Stimulated activated naive CD4-positive, alpha-beta T cell (primary cell): Measurements from ENCODE around the gene MAP6.
A peak's percentile ranks its signal among the peaks of the same experiment; 100 is the strongest.
"Not testable (repeated sequence)": the region's sequence is repeated elsewhere in the genome, so short reads cannot be mapped to it uniquely, and the experiment has no call there.

ENCODE experiments used
- DNase-seq, 6 experiments: peaks; one replicate each; lab custom pipeline; 2025; lab: John Stamatoyannopoulos, UW

The MAP6 gene

DNA sequence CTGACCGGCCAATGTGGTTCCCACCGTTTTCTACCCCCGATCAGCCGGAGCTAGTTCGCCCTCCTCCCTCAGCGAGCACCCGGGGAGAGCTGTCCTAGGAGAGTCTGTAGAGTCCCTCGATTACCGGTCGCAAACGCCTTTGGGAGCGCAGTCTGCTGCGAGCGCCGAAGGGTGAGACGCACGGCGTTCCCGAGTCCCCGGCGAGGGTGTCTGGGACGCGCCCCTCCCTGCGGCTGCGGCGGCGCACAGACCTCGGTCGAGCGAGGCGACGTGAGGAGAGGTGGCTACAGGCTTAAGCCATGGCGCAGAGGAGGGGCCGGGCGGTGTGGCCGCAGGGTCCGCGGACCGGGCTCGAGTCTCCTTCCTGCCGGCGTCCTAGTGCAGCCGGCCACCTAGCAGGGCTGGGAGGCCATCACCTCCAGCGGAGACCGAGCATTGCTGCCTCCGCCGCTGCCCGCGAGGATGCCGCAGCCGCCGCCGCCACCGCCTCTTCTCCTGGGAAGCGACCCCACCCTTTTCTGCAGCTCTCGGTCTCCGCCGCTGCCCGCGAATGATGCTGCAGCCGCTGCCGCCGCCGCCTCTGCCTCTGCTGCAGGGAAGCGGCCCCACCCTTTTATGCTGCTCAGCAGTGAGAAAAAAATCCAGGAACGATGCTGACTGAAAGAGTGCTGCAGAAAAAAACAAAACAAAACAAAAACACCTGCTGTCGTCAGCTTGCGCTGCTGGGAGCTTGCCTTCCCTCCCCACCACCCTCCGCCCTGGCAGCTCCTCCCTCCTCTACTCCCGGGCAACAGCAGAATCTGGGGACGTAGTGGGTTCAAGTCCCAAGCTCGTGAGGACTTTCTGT is at the start of gene MAP6:
MAP6 (minus strand) TSS at position 588 of the 847 bp plus-strand sequence. CDS start 669 bp downstream, outside the sequence.
- DNase-seq = no peak

DNA sequence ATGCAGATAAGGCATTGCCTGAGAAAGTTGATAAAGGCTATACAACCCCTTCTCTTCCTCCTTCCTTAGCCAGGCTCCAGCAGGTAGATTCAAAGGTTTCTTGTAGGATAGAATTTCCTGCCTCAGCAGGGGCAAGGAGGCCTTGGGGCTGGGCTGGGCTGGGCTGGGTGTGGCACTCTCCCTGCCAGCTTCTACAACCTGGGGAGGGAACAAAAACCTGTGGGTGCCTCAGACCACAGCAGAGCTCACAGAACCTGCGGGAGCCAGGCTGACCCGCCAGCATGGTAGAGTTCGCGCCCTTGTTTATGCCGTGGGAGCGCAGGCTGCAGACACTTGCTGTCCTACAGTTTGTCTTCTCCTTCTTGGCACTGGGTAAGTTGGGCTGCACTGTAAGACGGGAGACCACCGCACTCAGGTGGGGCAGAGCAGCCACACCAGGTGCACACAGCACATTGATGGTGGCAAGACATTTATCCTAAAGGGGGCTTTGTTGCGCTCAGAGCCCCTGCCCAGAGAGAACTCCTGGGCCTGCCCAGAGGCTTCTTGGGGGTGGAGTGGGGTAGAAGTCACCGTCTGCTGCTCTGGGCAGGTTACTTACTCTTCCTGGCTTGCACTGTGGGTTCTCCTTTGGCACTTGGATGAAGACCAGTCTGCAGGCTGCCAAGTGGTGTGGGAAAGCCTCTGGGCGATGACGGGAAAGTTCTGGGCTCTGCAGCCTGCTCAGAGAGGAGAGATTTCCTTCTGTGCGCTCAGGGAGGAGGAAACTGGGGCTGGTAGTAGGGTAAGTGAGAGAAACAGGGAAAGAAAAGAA is 49.0 kb upstream of the MAP6 start, which contains the start of gene MOGAT2:
MOGAT2 (plus strand) TSS at position 231 of the 811 bp plus-strand sequence; CDS start at position 282, 51 bp downstream.
- no peak for DNase-seq

- no peak for DNase-seq
Measured at GRCh38 chr11:75716659-75717058, 47.8 kb upstream of the MAP6 start.

GRCh38 chr11:75715688-75716087 is 46.9 kb upstream of the MAP6 start:
- DNase-seq = no peak

- DNase-seq = no peak
Measured at GRCh38 chr11:75714211-75714610, 45.4 kb upstream of the MAP6 start.

GRCh38 chr11:75706260-75706729 is 37.5 kb upstream of the MAP6 start:
- DNase-seq = peak; percentile 24 to 71 (median 36)

DNA sequence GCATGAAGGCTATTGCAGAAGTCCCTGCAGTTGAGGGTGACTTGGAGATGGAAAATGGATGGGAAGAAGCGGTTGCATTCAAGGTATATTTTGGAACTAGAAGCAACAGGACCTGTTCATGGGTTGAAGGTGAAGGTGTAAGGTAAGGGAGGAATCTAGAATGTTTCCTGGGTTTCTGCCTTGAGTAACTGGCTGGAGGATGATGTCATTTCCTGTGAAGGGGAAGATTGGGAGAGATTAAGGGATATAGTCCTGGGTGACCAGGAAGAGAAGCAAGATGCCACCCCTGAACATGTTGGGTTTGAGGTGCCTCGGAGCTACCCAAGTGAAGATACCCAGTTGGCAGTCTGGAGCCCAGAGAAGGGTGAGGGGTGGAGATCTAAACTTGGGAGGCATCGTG is 36.7 kb upstream of the MAP6 start:
- no peak for DNase-seq

DNA sequence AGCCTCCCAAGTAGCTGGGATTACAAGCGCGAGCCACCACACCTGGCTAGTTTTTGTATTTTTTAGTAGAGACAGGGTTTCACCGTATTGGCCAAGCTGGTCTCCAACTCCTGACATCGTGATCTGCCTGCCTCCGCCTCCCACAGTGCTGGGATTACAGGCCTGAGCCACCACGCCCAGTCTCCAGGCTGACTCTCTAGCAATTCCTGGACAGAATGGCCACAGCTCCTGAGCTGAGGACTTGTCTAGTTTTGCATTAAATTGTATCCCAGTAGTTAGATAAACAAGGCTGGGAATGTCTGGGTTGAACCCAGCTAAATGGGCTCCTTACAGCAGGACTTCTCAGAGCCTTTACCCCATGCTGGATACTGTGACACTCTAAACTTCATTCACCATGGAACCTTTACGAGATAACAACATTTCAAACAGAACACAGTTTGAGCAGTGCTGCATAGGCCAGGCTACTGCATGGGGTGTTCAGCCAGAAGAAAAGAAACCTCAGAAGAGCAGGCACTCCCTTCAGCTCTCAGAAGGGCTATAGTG is 34.9 kb upstream of the MAP6 start:
- DNase-seq = no peak

GRCh38 chr11:75700940-75701339 is 32.1 kb upstream of the MAP6 start:
- no peak for DNase-seq

DNA sequence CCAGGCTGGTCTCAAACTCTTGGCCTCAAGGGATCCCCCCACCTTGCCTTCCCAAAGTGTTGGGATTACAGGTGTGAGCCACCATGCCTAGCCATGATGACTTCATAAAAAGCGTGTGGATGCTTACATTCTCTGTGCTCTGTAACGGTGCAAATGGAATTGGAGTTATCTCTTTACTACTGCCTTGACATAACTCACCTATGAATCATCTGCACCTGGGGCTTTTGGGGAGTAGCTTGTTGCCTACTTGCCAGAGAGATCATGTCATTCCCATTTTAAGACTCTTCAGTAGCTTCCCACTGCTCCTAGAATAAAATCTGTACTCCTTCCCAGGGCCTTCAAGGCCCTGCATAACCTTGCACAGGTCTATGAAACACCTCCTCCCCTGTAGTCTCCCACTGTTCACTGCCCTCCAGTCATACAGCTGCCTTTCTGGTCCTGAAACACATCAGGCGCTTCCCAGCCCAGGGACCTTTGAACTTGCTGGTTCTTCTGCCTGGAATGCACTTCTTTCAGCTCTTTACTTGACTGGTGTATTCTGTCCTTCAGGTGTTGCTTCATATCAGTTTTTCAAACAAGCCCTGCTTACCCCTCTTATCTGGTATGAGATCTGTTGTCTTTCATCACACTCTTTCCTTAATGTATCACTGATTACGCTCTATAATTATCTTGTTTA is 29.2 kb upstream of the MAP6 start:
- DNase-seq = no peak

DNA sequence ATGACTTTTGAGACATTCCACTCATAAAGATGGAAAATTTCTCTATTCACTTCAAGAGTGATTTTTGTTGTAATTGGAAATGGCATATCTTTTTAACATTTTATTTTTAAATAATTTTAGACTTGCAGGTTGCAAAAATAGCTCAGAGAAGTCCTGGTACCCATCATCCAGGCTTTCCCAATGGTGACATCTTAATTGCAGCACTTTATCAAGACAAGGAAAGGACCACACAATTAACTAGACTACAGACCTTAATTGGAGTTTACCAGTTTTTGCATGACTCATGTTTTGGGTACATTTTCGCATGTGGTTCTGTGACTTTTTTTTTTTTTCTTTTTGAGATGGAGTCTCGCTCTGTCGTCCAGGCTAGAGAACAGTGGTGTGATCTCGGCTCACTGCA is 23.0 kb upstream of the MAP6 start:
- no peak for DNase-seq

DNA sequence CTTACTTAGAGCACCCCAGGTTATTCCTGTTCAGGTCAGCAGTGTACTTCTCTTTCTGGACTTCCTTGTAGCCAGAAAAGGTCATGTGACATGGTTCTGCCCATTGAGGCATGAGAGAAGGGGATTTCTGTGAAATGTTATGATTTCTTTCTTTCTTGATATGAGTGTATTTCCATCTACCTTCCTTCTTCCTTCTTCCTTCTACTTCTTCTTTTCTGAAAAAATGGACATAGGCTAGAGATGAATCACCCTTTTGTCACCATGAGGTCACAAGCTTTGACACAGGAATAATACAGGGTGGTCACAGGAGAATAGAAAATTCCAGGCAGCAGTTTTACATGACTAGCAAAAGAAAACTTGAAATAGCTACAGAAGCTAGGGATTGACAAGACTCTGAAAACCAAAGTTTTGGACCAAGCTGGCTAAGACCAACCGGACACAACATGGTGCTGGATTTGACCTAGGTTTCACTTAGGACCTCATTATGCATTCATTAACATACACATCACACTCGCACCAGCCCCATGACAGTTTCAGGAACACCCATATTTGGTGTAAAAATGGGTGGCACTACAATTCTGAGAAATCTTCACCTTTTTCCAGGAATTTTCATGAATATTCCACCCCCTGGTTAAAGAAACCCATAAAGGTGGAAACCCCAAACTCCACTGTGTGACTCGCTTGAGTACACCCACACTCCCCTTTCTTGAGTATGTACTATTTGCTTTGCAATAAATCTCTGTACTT is 21.2 kb upstream of the MAP6 start:
- no peak for DNase-seq

- DNase-seq = not testable (repeated sequence)
Measured at GRCh38 chr11:75683856-75684255, 15.0 kb upstream of the MAP6 start.

DNA sequence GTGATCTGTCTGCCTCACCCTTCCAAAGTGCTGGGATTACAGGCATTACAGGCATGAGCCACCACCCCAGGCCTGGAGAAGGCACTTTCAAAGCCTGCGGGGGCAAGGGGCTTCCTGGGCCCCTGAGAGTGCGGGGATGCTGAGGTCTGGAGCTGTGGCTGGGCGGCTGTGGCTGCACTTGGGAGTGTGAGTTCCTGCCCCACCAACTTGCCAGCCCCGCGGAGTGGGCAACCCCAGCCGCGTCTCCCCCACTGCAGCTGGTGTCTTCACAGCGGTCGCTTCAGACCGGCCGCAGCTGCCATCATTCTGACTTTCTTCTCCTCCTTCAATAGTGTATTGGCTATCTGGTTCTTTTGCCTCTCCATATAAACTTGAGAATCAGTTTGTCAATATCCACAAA is 10.7 kb upstream of the MAP6 start:
- no peak for DNase-seq

DNA sequence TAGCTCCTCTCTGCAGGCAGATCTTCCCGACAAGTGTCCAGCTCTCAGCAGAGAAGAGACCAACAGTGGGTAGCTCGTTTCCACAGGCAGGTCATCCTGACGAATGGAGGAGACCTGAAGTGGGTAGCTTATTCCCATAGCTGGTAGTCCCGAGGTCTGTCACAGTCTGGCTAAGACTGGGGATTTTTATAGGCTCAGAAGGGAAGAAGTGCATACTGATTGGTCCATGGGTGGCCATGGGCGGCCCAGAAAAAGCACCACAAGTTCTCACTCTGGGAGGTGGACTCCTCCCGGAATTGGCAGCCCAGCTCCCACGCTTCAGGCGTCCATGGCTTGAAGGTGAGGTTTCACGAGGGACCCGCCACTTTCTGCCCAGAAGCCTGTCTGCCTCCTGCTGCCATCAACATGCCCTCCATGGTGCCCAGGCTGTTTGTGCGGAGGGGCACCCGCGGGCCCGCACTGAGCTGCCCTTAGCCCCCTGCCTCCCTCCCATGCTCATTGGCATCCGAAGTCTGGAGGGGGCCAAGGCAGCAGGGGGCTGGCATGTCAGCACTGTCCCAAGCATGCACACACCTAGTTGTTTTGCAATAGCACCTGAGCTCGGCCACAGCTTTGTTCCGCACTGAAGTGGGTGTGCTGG is 9.9 kb upstream of the MAP6 start:
- no peak for DNase-seq

- DNase-seq = no peak
Measured at GRCh38 chr11:75677909-75678308, 9.1 kb upstream of the MAP6 start.

DNA sequence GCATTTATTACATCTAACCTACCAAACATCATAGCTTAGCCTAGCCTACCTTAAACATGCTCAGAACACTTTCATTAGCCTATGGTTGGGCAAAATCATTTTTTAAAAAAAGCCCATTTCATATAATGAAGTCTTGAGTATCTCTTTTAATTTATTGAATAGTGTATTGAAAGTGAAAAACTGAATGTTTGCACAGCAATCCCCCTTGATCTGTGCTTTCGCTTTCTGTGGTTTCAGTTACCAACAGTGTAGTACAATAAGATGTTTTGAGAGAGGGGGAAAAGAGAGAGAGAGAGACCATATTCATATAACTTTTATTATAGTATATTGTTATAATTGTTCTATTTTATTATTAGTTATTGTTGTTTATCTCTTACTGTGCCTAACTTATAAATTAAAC is 8.4 kb upstream of the MAP6 start:
- DNase-seq = no peak

DNA sequence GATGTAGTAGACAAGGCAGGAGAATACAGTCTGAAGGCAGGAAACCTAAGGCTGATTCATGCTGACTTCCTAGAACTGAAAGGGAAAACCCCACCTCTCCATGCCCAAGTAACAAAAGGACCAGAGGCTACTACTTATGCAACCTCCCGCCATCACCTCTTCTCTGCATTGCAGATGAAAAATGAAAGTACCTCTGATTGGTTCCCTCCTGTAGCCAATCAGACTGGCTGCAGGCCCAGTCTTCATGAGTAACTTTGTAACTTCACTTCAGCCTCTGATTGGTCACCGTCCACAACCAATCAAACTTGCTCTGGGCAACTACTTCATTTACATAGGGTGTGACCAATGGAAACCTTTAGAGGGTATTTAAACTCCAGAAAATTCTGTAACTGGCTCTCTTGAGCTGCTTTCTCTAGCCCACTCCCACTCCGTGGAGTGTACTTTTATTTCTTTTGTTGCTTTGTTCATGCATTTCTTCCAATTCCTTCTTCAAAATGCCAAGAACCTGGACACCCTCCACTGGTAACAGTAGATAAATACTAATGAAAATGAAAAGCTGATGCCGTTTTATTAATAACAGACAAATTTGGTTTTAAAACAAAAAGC is 5.2 kb upstream of the MAP6 start:
- no peak for DNase-seq

DNA sequence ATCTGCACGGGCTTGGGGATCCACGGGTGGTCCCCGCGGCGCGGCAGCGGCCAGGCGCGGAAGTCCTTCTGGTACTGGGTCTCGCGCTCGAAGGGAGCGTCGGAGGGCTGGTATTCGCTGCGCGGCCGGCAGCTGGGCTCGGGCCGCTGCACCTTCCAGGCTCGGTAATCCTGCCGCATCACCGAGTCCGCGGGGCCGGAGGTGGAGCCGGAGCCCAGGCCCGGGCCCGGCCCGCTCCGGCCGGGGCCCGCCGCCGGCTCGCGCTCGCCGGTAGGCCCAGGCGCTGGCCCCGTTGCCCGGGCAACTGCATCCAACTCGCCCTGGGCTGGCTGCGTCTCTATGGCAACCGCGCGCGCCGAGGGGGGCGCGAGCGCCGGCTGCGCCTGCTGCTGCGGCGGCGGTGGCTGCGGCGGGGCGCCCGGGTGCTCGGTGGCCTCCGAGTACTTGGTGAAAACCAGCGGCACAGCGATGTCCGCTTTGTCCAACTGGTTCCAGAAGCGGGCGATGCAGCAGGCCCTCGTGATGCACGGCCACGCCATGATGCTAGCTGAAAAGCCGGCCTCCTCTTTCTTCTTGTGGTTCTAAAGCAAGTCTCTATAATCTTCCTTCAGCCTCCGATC is 897 bp downstream of the MAP6 start:
- DNase-seq = no peak

- DNase-seq = no peak
Measured at GRCh38 chr11:75667255-75667830, 1.5 kb downstream of the MAP6 start.
